Measurements from ENCODE around the gene DNASE1.

Gene DNASE1

GRCh38 chr16:3669082-3669481, 14.6 kb downstream of the DNASE1 start:
- DNase-seq: no peak

GRCh38 chr16:3670711-3671110, 16.2 kb downstream of the DNASE1 start:
- DNase-seq: no peak

GRCh38 chr16:3671424-3671823, 16.9 kb downstream of the DNASE1 start:
- no peak for DNase-seq

- no peak for DNase-seq
These were observed 18.1 kb downstream of the DNASE1 start for GRCh38 chr16:3672571-3673041.

- no peak for DNase-seq
These were observed 18.7 kb downstream of the DNASE1 start for GRCh38 chr16:3673201-3673600.

GRCh38 chr16:3673676-3674377, 19.3 kb downstream of the DNASE1 start:
- no peak for DNase-seq

GRCh38 chr16:3674513-3675295, 20.2 kb downstream of the DNASE1 start:
- DNase-seq: no peak

- DNase-seq: no peak
These were observed 21.2 kb downstream of the DNASE1 start for GRCh38 chr16:3675601-3676130.

- DNase-seq: no peak
These were observed 23.5 kb downstream of the DNASE1 start for GRCh38 chr16:3677994-3678393.

- DNase-seq: no peak
These were observed 26.7 kb downstream of the DNASE1 start for GRCh38 chr16:3681206-3681605.

- DNase-seq: no peak
These were observed 32.5 kb downstream of the DNASE1 start for GRCh38 chr16:3687021-3687420.

- no peak for DNase-seq
These were observed 33.3 kb downstream of the DNASE1 start for GRCh38 chr16:3687792-3688191.

GRCh38 chr16:3689731-3690130, 35.2 kb downstream of the DNASE1 start:
- DNase-seq: no peak

- DNase-seq: peak; percentile 44
These were observed 36.0 kb downstream of the DNASE1 start for GRCh38 chr16:3690470-3690928.

- DNase-seq: no peak
These were observed 36.7 kb downstream of the DNASE1 start for GRCh38 chr16:3690980-3691720.

GRCh38 chr16:3691761-3692160, 37.3 kb downstream of the DNASE1 start:
- no peak for DNase-seq

- no peak for DNase-seq
These were observed 39.6 kb downstream of the DNASE1 start for GRCh38 chr16:3694051-3694450.

GRCh38 chr16:3695610-3696369, 41.3 kb downstream of the DNASE1 start:
- no peak for DNase-seq

GRCh38 chr16:3696425-3697218, 42.1 kb downstream of the DNASE1 start:
- DNase-seq: no peak

GRCh38 chr16:3698941-3699340, 44.5 kb downstream of the DNASE1 start:
- no peak for DNase-seq

GRCh38 chr16:3701531-3701930, 47.0 kb downstream of the DNASE1 start:
- DNase-seq: no peak

GRCh38 chr16:3702082-3702481, 47.6 kb downstream of the DNASE1 start:
- no peak for DNase-seq

All from NK-92 treated with Interleukin-12 subunit alpha and Interleukin-12 subunit beta, amount 100 ng/mL, for 24 hours (cell line).